ENCODE results near the gene C10orf53. TPM values are rescaled to one million over a fixed set of nuclear protein-coding genes. Genes with fewer than 3 reads are reported as not detected.

Gene C10orf53
- total and polyA plus RNA-seq, 4 experiments from 2014 or later = not detected

GRCh38 chr10:49649294-49649693 lies 30.2 kb upstream of the C10orf53 start:
- peaks cover 0 to 3% (median 0%) of the 10 kb centered on the region in 8 donors for H3K9me3 Mint-ChIP-seq
- no peak overlapping the region for H3K4me3 ChIP-seq (ENCODE audit: low read length in 2 of 2)
- H3K9me3 ChIP-seq (ENCODE audit: control insufficient read depth in 1 of 2, low read length in 2 of 2) = no peaks in the 10 kb centered on the region
- CTCF ChIA-PET (ENCODE audit: partially characterized antibody) = no interaction called here
- H3K36me3 Mint-ChIP-seq = no peaks in the 10 kb centered on the region
- peak overlapping the region in 1 of 8 donors; percentile 14 for H3K4me3 Mint-ChIP-seq
- POLR2A ChIA-PET (ENCODE audit: partially characterized antibody) = no interaction called here
- no peaks in the 10 kb centered on the region for H3K27me3 ChIP-seq (ENCODE audit: insufficient read depth, low read length)
- no peak for DNase-seq
- peaks cover 0 to 6% (median 2%) of the 10 kb centered on the region in 4 donors for H3K4me1 Mint-ChIP-seq
- no peak overlapping the region for H3K27ac ChIP-seq (ENCODE audit: low read depth, low read length)
- no peak overlapping the region for H3K27ac Mint-ChIP-seq
- no peaks in the 10 kb centered on the region for H3K36me3 ChIP-seq (ENCODE audit: insufficient read depth, low read length)
- intact Hi-C loops (cut with micrococcal nuclease) = no loop called here
- H3K27me3 Mint-ChIP-seq = peaks cover 8 to 20% of the 10 kb centered on the region in 2 donors
- H3K4me1 ChIP-seq (ENCODE audit: insufficient read depth, low read length) = no peaks in the 10 kb centered on the region

- POLR2A ChIA-PET (ENCODE audit: partially characterized antibody) = no interaction called here
- no peaks in the 10 kb centered on the region for H3K27me3 ChIP-seq (ENCODE audit: insufficient read depth, low read length)
- no peak overlapping the region for H3K4me3 ChIP-seq (ENCODE audit: low read length in 2 of 2)
- DNase-seq = no peak
- peaks cover 0 to 3% (median 0%) of the 10 kb centered on the region in 8 donors for H3K9me3 Mint-ChIP-seq
- H3K4me3 Mint-ChIP-seq = no peak overlapping the region
- H3K27me3 Mint-ChIP-seq = peaks cover 8 to 12% of the 10 kb centered on the region in 2 donors
- peaks cover 0 to 6% (median 2%) of the 10 kb centered on the region in 4 donors for H3K4me1 Mint-ChIP-seq
- intact Hi-C loops (cut with micrococcal nuclease) = no loop called here
- H3K36me3 Mint-ChIP-seq = no peaks in the 10 kb centered on the region
- CTCF ChIA-PET (ENCODE audit: partially characterized antibody) = no interaction called here
- H3K9me3 ChIP-seq (ENCODE audit: control insufficient read depth in 1 of 2, low read length in 2 of 2) = no peaks in the 10 kb centered on the region
- no peak overlapping the region for H3K27ac ChIP-seq (ENCODE audit: low read depth, low read length)
- no peak overlapping the region for H3K27ac Mint-ChIP-seq
- no peaks in the 10 kb centered on the region for H3K36me3 ChIP-seq (ENCODE audit: insufficient read depth, low read length)
- H3K4me1 ChIP-seq (ENCODE audit: insufficient read depth, low read length) = no peaks in the 10 kb centered on the region
These were observed 29.3 kb upstream of the C10orf53 start for GRCh38 chr10:49649936-49650723.

- no peak for DNase-seq
- H3K4me3 ChIP-seq (ENCODE audit: low read length in 2 of 2) = no peak overlapping the region
- intact Hi-C loops (cut with micrococcal nuclease) = no loop called here
- no peak overlapping the region for H3K27ac Mint-ChIP-seq
- peaks cover 8 to 16% of the 10 kb centered on the region in 2 donors for H3K27me3 Mint-ChIP-seq
- H3K9me3 Mint-ChIP-seq = peaks cover 0 to 3% (median 0%) of the 10 kb centered on the region in 8 donors
- H3K4me1 Mint-ChIP-seq = peaks cover 0 to 6% (median 2%) of the 10 kb centered on the region in 4 donors
- H3K36me3 ChIP-seq (ENCODE audit: insufficient read depth, low read length) = no peaks in the 10 kb centered on the region
- CTCF ChIA-PET (ENCODE audit: partially characterized antibody) = no interaction called here
- H3K27me3 ChIP-seq (ENCODE audit: insufficient read depth, low read length) = no peaks in the 10 kb centered on the region
- POLR2A ChIA-PET (ENCODE audit: partially characterized antibody) = no interaction called here
- H3K36me3 Mint-ChIP-seq = no peaks in the 10 kb centered on the region
- no peak overlapping the region for H3K27ac ChIP-seq (ENCODE audit: low read depth, low read length)
- no peaks in the 10 kb centered on the region for H3K9me3 ChIP-seq (ENCODE audit: control insufficient read depth in 1 of 2, low read length in 2 of 2)
- no peak overlapping the region for H3K4me3 Mint-ChIP-seq
- no peaks in the 10 kb centered on the region for H3K4me1 ChIP-seq (ENCODE audit: insufficient read depth, low read length)
These were observed 28.8 kb upstream of the C10orf53 start for GRCh38 chr10:49650724-49651034.

GRCh38 chr10:49651039-49651835 lies 28.2 kb upstream of the C10orf53 start:
- ChIA-PET POLR2A (ENCODE audit: partially characterized antibody) (no interaction called here), CTCF (ENCODE audit: partially characterized antibody) (no interaction called here)
- no peak overlapping the region for H3K27ac ChIP-seq (ENCODE audit: low read depth, low read length)
- no peak overlapping the region for H3K4me3 Mint-ChIP-seq
- H3K4me1 ChIP-seq (ENCODE audit: insufficient read depth, low read length) = no peaks in the 10 kb centered on the region
- peaks cover 8 to 16% of the 10 kb centered on the region in 2 donors for H3K27me3 Mint-ChIP-seq
- H3K27ac Mint-ChIP-seq = no peak overlapping the region
- no peak for DNase-seq
- no peak overlapping the region for H3K4me3 ChIP-seq (ENCODE audit: low read length in 2 of 2)
- H3K27me3 ChIP-seq (ENCODE audit: insufficient read depth, low read length) = no peaks in the 10 kb centered on the region
- H3K4me1 Mint-ChIP-seq = peaks cover 0 to 6% (median 2%) of the 10 kb centered on the region in 4 donors
- no peaks in the 10 kb centered on the region for H3K9me3 ChIP-seq (ENCODE audit: control insufficient read depth in 1 of 2, low read length in 2 of 2)
- H3K9me3 Mint-ChIP-seq = peaks cover 0 to 3% (median 0%) of the 10 kb centered on the region in 8 donors
- no peaks in the 10 kb centered on the region for H3K36me3 Mint-ChIP-seq
- H3K36me3 ChIP-seq (ENCODE audit: insufficient read depth, low read length) = no peaks in the 10 kb centered on the region
- intact Hi-C loops (cut with micrococcal nuclease) = no loop called here

- no peak for DNase-seq
- Histone ChIP-seq H3K27ac (ENCODE audit: low read depth, low read length) (no peak overlapping the region), H3K4me3 (ENCODE audit: low read length in 2 of 2) (no peak overlapping the region), H3K4me1 (ENCODE audit: insufficient read depth, low read length) (no peaks in the 10 kb centered on the region), H3K9me3 (ENCODE audit: control insufficient read depth in 1 of 2, low read length in 2 of 2) (no peaks in the 10 kb centered on the region), H3K36me3 (ENCODE audit: insufficient read depth, low read length) (no peaks in the 10 kb centered on the region), H3K27me3 (ENCODE audit: insufficient read depth, low read length) (no peaks in the 10 kb centered on the region)
- ChIA-PET CTCF (ENCODE audit: partially characterized antibody) (no interaction called here), POLR2A (ENCODE audit: partially characterized antibody) (no interaction called here)
- Mint-ChIP-seq H3K4me1 (peaks cover 0 to 6% (median 2%) of the 10 kb centered on the region in 4 donors), H3K4me3 (no peak overlapping the region), H3K27me3 (peaks cover 11 to 16% of the 10 kb centered on the region in 2 donors), H3K36me3 (no peaks in the 10 kb centered on the region), H3K27ac (peak overlapping the region in 1 of 7 donors; percentile 49), H3K9me3 (peaks cover 0 to 6% (median 1%) of the 10 kb centered on the region in 8 donors)
- intact Hi-C loops (cut with micrococcal nuclease) = no loop called here
These were observed 27.5 kb upstream of the C10orf53 start for GRCh38 chr10:49651917-49652316.

GRCh38 chr10:49652421-49653272 lies 26.8 kb upstream of the C10orf53 start:
- H3K9me3 ChIP-seq (ENCODE audit: control insufficient read depth in 1 of 2, low read length in 2 of 2) = no peaks in the 10 kb centered on the region
- no peaks in the 10 kb centered on the region for H3K36me3 Mint-ChIP-seq
- H3K27ac Mint-ChIP-seq = peak overlapping the region in 1 of 7 donors; percentile 58
- ChIA-PET POLR2A (ENCODE audit: partially characterized antibody) (no interaction called here), CTCF (ENCODE audit: partially characterized antibody) (no interaction called here)
- no peaks in the 10 kb centered on the region for H3K36me3 ChIP-seq (ENCODE audit: insufficient read depth, low read length)
- no peak for DNase-seq
- peaks cover 0 to 6% (median 2%) of the 10 kb centered on the region in 4 donors for H3K4me1 Mint-ChIP-seq
- peaks cover 11 to 16% of the 10 kb centered on the region in 2 donors for H3K27me3 Mint-ChIP-seq
- intact Hi-C loops (cut with micrococcal nuclease) = no loop called here
- no peak overlapping the region for H3K27ac ChIP-seq (ENCODE audit: low read depth, low read length)
- no peaks in the 10 kb centered on the region for H3K4me1 ChIP-seq (ENCODE audit: insufficient read depth, low read length)
- H3K9me3 Mint-ChIP-seq = peaks cover 0 to 13% (median 2%) of the 10 kb centered on the region in 8 donors
- no peaks in the 10 kb centered on the region for H3K27me3 ChIP-seq (ENCODE audit: insufficient read depth, low read length)
- H3K4me3 ChIP-seq (ENCODE audit: low read length in 2 of 2) = no peak overlapping the region
- H3K4me3 Mint-ChIP-seq = no peak overlapping the region

Data from CD4-positive, alpha-beta memory T cell (primary cell).